ENCODE results near the gene ARHGEF3. TPM values are rescaled to one million over a fixed set of nuclear protein-coding genes. Genes with fewer than 3 reads are reported as not detected.

The ARHGEF3 gene
- total RNA-seq, 1 donor from 2014 or later, result 32.9 TPM

GRCh38 chr3:56811546-56812202 lies 9.9 kb upstream of the ARHGEF3 start:
- Histone ChIP-seq H3K4me1 (ENCODE audit: control insufficient read depth in 3 of 3, insufficient read depth in 3 of 3, low read length in 3 of 3) (no peaks in the 10 kb centered on the region), H3K36me3 (ENCODE audit: control insufficient read depth in 3 of 3, insufficient read depth in 3 of 3, low read length in 3 of 3) (no peaks in the 10 kb centered on the region), H3K27me3 (ENCODE audit: control insufficient read depth in 3 of 3, insufficient read depth in 3 of 3, low read length in 3 of 3) (no peaks in the 10 kb centered on the region), H3K4me3 (ENCODE audit: low read length in 3 of 3) (no peak overlapping the region), H3K9me3 (ENCODE audit: control insufficient read depth in 3 of 3, low read length in 3 of 3) (no peaks in the 10 kb centered on the region), H3K27ac (ENCODE audit: low read depth, low read length) (no peak overlapping the region), H3K9ac (ENCODE audit: low read depth in 1 of 3, low read length in 3 of 3) (no peak overlapping the region)

- Histone ChIP-seq H3K27me3 (ENCODE audit: control insufficient read depth in 3 of 3, insufficient read depth in 3 of 3, low read length in 3 of 3) (no peaks in the 10 kb centered on the region), H3K9me3 (ENCODE audit: control insufficient read depth in 3 of 3, low read length in 3 of 3) (no peaks in the 10 kb centered on the region), H3K27ac (ENCODE audit: low read depth, low read length) (no peak overlapping the region), H3K4me1 (ENCODE audit: control insufficient read depth in 3 of 3, insufficient read depth in 3 of 3, low read length in 3 of 3) (no peaks in the 10 kb centered on the region), H3K4me3 (ENCODE audit: low read length in 3 of 3) (no peak overlapping the region), H3K36me3 (ENCODE audit: control insufficient read depth in 3 of 3, insufficient read depth in 3 of 3, low read length in 3 of 3) (no peaks in the 10 kb centered on the region), H3K9ac (ENCODE audit: low read depth in 1 of 3, low read length in 3 of 3) (no peak overlapping the region)
Measured at GRCh38 chr3:56810577-56811545, 9.1 kb upstream of the ARHGEF3 start.

GRCh38 chr3:56806407-56806806 lies 4.7 kb upstream of the ARHGEF3 start:
- H3K4me1 ChIP-seq (ENCODE audit: control insufficient read depth in 3 of 3, insufficient read depth in 3 of 3, low read length in 3 of 3), result peaks cover under 1 to 6% (median 4%) of the 10 kb centered on the region in 3 donors
- no peak overlapping the region for H3K9ac ChIP-seq (ENCODE audit: low read depth in 1 of 3, low read length in 3 of 3)
- H3K27ac ChIP-seq (ENCODE audit: low read depth, low read length), result no peak overlapping the region
- no peaks in the 10 kb centered on the region for H3K9me3 ChIP-seq (ENCODE audit: control insufficient read depth in 3 of 3, low read length in 3 of 3)
- no peak overlapping the region for H3K4me3 ChIP-seq (ENCODE audit: low read length in 3 of 3)
- no peaks in the 10 kb centered on the region for H3K27me3 ChIP-seq (ENCODE audit: control insufficient read depth in 3 of 3, insufficient read depth in 3 of 3, low read length in 3 of 3)
- no peaks in the 10 kb centered on the region for H3K36me3 ChIP-seq (ENCODE audit: control insufficient read depth in 3 of 3, insufficient read depth in 3 of 3, low read length in 3 of 3)

- H3K4me3 ChIP-seq (ENCODE audit: low read length in 3 of 3), result no peak overlapping the region
- no peaks in the 10 kb centered on the region for H3K9me3 ChIP-seq (ENCODE audit: control insufficient read depth in 3 of 3, low read length in 3 of 3)
- no peak overlapping the region for H3K27ac ChIP-seq (ENCODE audit: low read depth, low read length)
- H3K27me3 ChIP-seq (ENCODE audit: control insufficient read depth in 3 of 3, insufficient read depth in 3 of 3, low read length in 3 of 3), result no peaks in the 10 kb centered on the region
- peaks cover 22 to 24% (median 23%) of the 10 kb centered on the region in 3 donors for H3K4me1 ChIP-seq (ENCODE audit: control insufficient read depth in 3 of 3, insufficient read depth in 3 of 3, low read length in 3 of 3)
- H3K9ac ChIP-seq (ENCODE audit: low read depth in 1 of 3, low read length in 3 of 3), result no peak overlapping the region
- no peaks in the 10 kb centered on the region for H3K36me3 ChIP-seq (ENCODE audit: control insufficient read depth in 3 of 3, insufficient read depth in 3 of 3, low read length in 3 of 3)
Measured at GRCh38 chr3:56802790-56803189, 1.0 kb upstream of the ARHGEF3 start.

- H3K36me3 ChIP-seq (ENCODE audit: control insufficient read depth in 3 of 3, insufficient read depth in 3 of 3, low read length in 3 of 3), result no peaks in the 10 kb centered on the region
- no peaks in the 10 kb centered on the region for H3K27me3 ChIP-seq (ENCODE audit: control insufficient read depth in 3 of 3, insufficient read depth in 3 of 3, low read length in 3 of 3)
- no peaks in the 10 kb centered on the region for H3K9me3 ChIP-seq (ENCODE audit: control insufficient read depth in 3 of 3, low read length in 3 of 3)
- H3K9ac ChIP-seq (ENCODE audit: low read depth in 1 of 3, low read length in 3 of 3), result peak overlapping the region; percentile 21 to 95 (median 51)
- peak overlapping the region; percentile 83 to 99 (median 96) for H3K4me3 ChIP-seq (ENCODE audit: low read length in 3 of 3)
- H3K4me1 ChIP-seq (ENCODE audit: control insufficient read depth in 3 of 3, insufficient read depth in 3 of 3, low read length in 3 of 3), result peaks cover 23 to 25% (median 24%) of the 10 kb centered on the region in 3 donors
- no peak overlapping the region for H3K27ac ChIP-seq (ENCODE audit: low read depth, low read length)
Measured at GRCh38 chr3:56802378-56802745, 613 bp upstream of the ARHGEF3 start.

- Histone ChIP-seq H3K36me3 (ENCODE audit: control insufficient read depth in 3 of 3, insufficient read depth in 3 of 3, low read length in 3 of 3) (no peaks in the 10 kb centered on the region), H3K27me3 (ENCODE audit: control insufficient read depth in 3 of 3, insufficient read depth in 3 of 3, low read length in 3 of 3) (no peaks in the 10 kb centered on the region), H3K9ac (ENCODE audit: low read depth in 1 of 3, low read length in 3 of 3) (peak overlapping the region; percentile 84 to 95 (median 89)), H3K27ac (ENCODE audit: low read depth, low read length) (peak overlapping the region; percentile 67), H3K4me1 (ENCODE audit: control insufficient read depth in 3 of 3, insufficient read depth in 3 of 3, low read length in 3 of 3) (peaks cover 23 to 25% (median 24%) of the 10 kb centered on the region in 3 donors), H3K9me3 (ENCODE audit: control insufficient read depth in 3 of 3, low read length in 3 of 3) (no peaks in the 10 kb centered on the region), H3K4me3 (ENCODE audit: low read length in 3 of 3) (peak overlapping the region; percentile 83 to 99 (median 96))
Measured at GRCh38 chr3:56800832-56801661, 702 bp downstream of the ARHGEF3 start.

GRCh38 chr3:56800130-56800831 lies 1.5 kb downstream of the ARHGEF3 start:
- H3K9ac ChIP-seq (ENCODE audit: low read depth in 1 of 3, low read length in 3 of 3), result peak overlapping the region; percentile 84 to 95 (median 89)
- no peaks in the 10 kb centered on the region for H3K9me3 ChIP-seq (ENCODE audit: control insufficient read depth in 3 of 3, low read length in 3 of 3)
- H3K36me3 ChIP-seq (ENCODE audit: control insufficient read depth in 3 of 3, insufficient read depth in 3 of 3, low read length in 3 of 3), result no peaks in the 10 kb centered on the region
- peak overlapping the region; percentile 67 for H3K27ac ChIP-seq (ENCODE audit: low read depth, low read length)
- H3K27me3 ChIP-seq (ENCODE audit: control insufficient read depth in 3 of 3, insufficient read depth in 3 of 3, low read length in 3 of 3), result no peaks in the 10 kb centered on the region
- H3K4me1 ChIP-seq (ENCODE audit: control insufficient read depth in 3 of 3, insufficient read depth in 3 of 3, low read length in 3 of 3), result peaks cover 23 to 25% (median 24%) of the 10 kb centered on the region in 3 donors
- peak overlapping the region; percentile 83 to 99 (median 96) for H3K4me3 ChIP-seq (ENCODE audit: low read length in 3 of 3)

GRCh38 chr3:56799251-56799882 lies 2.4 kb downstream of the ARHGEF3 start:
- Histone ChIP-seq H3K4me3 (ENCODE audit: low read length in 3 of 3) (peak overlapping the region; percentile 58 to 96 (median 86)), H3K27me3 (ENCODE audit: control insufficient read depth in 3 of 3, insufficient read depth in 3 of 3, low read length in 3 of 3) (no peaks in the 10 kb centered on the region), H3K9ac (ENCODE audit: low read depth in 1 of 3, low read length in 3 of 3) (peak overlapping the region; percentile 76 to 95 (median 89)), H3K4me1 (ENCODE audit: control insufficient read depth in 3 of 3, insufficient read depth in 3 of 3, low read length in 3 of 3) (peaks cover 23 to 25% (median 24%) of the 10 kb centered on the region in 3 donors), H3K36me3 (ENCODE audit: control insufficient read depth in 3 of 3, insufficient read depth in 3 of 3, low read length in 3 of 3) (no peaks in the 10 kb centered on the region), H3K9me3 (ENCODE audit: control insufficient read depth in 3 of 3, low read length in 3 of 3) (no peaks in the 10 kb centered on the region), H3K27ac (ENCODE audit: low read depth, low read length) (peak overlapping the region; percentile 67)

GRCh38 chr3:56796996-56797395 lies 4.8 kb downstream of the ARHGEF3 start:
- Histone ChIP-seq H3K4me1 (ENCODE audit: control insufficient read depth in 3 of 3, insufficient read depth in 3 of 3, low read length in 3 of 3) (peaks cover 22 to 27% (median 26%) of the 10 kb centered on the region in 3 donors), H3K9me3 (ENCODE audit: control insufficient read depth in 3 of 3, low read length in 3 of 3) (no peaks in the 10 kb centered on the region), H3K4me3 (ENCODE audit: low read length in 3 of 3) (no peak overlapping the region), H3K27me3 (ENCODE audit: control insufficient read depth in 3 of 3, insufficient read depth in 3 of 3, low read length in 3 of 3) (no peaks in the 10 kb centered on the region), H3K9ac (ENCODE audit: low read depth in 1 of 3, low read length in 3 of 3) (no peak overlapping the region), H3K36me3 (ENCODE audit: control insufficient read depth in 3 of 3, insufficient read depth in 3 of 3, low read length in 3 of 3) (no peaks in the 10 kb centered on the region), H3K27ac (ENCODE audit: low read depth, low read length) (no peak overlapping the region)

All from skeletal muscle tissue (tissue), 4 donors.